HG03064 (cell line): ENCODE measurements around the gene CSNK1G2.
"Not testable (repeated sequence)": the region's sequence is repeated elsewhere in the genome, so short reads cannot be mapped to it uniquely, and the experiment has no call there.

Experiments used
- ATAC-seq: cut with Tn5 transposase; IDR thresholded peaks from one replicate; pipeline ENCODE4 v1.9.1; 2021; ENCODE audit warnings: low read depth; ENCODE audit not compliant: unreplicated experiment

Gene CSNK1G2

DNA sequence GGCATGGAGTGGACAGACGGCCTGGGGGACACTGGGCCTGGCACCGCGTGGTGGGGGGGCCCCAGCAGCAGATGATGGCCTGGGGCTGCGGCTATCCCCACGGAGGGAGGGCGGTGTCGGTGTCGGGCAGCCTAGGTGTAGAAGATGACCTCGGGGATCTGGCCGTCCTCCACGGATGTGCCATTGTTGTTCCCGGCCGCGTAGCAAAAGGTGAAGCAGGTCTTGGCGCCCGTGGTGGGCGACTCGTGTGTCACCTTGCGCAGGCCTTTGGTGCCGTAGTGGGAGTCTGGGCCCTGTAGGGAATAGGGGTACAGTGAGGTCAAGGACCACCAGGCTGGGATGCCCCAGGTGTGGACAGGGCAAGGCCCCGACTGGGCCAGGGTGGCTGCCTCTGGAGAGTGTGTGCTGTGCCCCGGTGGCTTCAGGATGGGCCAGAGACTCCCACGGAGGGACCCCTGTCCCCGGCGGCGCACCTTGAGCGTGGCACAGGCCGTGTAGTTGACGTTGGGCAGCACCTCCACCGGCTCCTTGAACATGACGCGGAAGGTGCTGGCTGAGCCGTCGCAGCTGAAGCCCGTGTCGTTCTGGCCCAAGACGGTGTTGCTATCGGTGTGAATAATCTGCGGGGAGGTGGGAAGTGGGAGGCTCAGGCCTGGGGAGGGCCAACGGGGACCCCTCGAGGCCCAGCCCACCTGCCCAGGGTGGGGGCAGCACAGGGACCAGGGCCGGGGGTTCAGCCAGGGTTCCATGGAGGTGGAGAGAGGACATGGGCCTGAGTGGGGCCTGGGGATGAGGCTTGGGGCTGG lies 45.6 kb downstream of the CSNK1G2 start:
- no peak for ATAC-seq

DNA sequence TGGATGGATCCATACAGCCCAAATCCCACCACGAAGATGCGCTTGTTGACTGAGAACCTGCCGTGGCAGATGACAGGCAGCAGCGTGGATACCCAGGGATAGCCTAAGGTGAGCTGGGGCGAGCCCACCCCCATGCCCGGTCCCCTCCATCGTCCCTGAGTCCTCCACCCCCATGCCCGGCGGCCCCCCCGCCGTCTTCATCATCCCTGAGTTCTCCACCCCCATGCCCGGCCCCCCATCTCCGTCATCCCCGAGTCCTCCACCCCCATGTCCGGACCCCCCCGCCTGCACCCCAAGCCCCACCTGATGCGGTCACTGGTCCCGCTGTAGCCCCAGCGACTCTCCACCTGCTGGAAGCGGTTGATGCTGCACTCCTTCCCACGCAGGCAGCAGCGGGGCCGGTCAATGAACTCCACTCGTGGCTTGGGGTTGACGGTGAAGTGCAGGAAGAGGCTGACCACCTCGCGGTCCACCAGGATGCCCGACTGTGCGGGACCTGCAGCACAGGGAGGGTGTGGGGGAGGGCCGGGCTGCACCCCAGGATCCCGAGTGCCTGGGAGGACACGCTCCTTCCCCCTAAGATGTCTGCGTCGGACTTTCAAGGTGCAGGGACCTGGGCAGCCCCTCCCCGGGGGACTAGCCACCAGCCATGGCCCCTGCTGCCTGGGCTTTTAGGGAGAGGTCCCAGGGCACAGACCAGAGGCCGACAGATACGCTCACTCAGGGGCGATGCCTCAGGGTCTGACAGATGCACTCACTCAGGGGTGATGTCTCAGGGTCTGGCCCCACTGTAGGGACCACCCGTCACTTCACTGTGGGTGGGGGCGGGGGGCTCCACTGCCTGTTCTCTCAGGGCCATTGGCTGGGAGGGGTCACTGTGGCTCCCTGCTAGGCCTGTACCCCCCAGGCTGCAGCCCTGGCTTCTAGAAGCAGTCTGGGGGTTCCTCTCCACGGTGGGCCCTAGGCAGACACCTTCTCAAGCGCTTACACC lies 46.5 kb downstream of the CSNK1G2 start:
- ATAC-seq = no peak

GRCh38 chr19:1988464-1988863 lies 47.5 kb downstream of the CSNK1G2 start:
- ATAC-seq = not testable (repeated sequence)

DNA sequence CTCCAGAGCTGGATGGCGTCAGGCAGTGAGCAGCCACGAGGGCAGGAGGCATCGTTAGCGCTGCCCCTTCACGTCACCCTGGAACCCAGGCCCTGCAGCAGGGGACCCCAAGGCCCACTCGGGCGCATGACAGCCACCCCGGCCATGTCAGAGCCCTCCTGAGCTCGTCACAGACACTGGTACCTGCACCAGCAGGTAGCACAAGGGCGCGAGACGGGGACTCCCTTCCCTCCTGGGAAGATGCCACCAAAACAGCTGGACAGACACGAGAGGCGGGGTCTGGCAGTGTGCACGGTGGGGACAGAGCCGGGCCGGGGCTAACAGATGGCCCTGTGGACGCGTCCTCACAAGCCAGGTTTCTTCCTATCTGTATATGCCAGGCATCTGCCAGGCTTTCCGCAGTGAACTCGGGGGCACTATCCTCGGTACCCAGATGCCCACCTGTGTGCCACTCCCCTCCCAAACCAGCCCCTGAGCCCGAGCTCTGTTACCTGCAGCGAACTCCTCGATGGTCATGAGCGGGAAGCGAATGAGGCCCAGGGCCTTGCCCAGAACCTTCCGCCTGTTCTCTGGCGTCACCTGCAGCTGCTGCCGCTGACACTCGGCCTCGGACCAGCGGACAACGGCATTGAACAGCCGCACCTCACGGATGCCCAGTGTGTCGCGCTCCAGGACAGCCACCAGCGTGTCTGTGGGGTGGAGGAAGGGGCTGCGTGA lies 48.7 kb downstream of the CSNK1G2 start:
- no peak for ATAC-seq

- no peak for ATAC-seq
Measured at GRCh38 chr19:1990230-1991017, 49.5 kb downstream of the CSNK1G2 start.

- no peak for ATAC-seq
Measured at GRCh38 chr19:1991018-1991913, 50.3 kb downstream of the CSNK1G2 start.

GRCh38 chr19:1992759-1993260 lies 51.8 kb downstream of the CSNK1G2 start:
- ATAC-seq = no peak

DNA sequence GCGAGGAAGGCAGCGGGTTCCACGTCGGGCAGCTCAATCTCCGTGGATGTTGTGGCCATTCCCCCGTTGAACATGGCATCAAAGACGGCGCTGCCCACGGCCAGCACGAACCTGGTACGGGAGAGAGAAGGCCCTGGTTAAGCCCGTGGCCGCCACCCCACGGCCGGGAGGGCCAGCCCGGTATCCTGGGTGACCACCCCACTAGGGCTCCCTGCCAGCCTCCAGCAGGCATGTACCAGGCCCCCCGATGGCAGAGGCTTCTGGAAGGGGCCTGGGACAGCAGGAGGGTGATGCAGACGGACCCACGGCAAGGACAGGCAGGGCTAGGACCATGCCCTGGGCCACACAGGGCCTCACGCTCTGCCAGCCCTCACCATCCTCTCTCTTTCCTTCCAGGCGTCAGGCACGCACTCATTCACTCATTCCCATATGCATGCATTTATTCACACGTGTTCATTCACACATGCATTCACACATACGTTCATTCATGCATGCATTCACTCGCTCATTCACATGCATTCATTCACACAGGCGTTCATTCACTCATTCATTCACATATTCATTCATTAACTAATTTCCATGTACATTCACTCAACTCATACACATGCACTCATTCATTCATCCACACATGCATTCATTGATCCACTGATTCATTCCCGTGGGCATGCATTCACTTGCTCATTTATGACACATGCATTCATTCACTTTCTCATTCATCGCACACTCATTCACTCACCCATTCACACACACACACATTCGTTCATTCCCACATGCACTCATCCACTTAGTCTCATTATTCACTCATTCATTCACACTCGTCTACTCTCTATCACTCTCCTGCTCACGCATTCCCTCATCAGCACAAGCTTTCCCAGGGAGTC lies 56.6 kb downstream of the CSNK1G2 start:
- no peak for ATAC-seq

- no peak for ATAC-seq
Measured at GRCh38 chr19:1998712-1999708, 58.0 kb downstream of the CSNK1G2 start.

GRCh38 chr19:1999856-2000515 lies 59.0 kb downstream of the CSNK1G2 start:
- no peak for ATAC-seq

DNA sequence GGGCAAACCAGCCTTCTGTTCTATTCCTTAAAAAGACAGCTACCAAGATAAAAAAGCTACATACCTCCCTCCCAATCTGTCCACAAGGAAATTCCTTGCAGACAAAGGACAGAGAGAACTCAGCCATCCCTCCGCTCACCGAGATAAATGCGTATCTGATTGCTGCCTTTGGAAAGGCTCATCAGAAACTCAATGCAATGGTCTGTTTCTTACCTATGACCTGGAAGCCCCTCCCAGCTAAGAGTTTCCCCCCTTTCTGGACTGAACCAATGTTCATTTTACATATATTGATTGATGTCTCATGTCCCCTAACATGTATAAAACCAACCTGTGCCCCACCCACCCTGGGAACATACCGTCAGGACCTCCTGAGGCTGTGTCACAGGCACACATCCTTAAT lies 62.9 kb downstream of the CSNK1G2 start:
- ATAC-seq = no peak

DNA sequence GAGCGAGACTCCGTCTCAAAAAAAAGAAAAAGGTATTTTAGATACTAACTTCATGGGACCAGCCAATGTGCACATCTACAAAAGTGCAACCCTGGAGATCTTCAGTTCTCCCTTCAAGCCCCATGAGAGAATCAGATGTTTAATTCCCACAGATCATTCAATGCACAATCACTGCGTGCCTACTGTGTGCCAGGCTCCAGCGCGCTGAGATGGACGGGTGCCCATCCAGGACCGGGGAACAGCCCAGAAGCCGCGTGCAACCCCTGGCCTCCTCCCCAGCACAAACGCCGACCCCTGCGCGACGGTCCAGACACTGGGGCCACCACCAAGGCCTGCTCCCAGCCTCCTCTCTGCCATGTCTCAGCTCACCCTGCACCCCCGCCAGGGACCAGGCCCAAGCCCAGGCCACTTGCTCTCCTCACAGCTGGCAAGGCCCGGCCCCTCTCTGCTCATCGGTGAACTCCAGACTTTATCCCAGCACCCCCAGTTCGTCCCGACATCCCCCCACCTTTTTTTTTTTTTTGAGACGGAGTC lies 69.2 kb downstream of the CSNK1G2 start:
- no peak for ATAC-seq

GRCh38 chr19:2011169-2011568 lies 70.2 kb downstream of the CSNK1G2 start:
- no peak for ATAC-seq

DNA sequence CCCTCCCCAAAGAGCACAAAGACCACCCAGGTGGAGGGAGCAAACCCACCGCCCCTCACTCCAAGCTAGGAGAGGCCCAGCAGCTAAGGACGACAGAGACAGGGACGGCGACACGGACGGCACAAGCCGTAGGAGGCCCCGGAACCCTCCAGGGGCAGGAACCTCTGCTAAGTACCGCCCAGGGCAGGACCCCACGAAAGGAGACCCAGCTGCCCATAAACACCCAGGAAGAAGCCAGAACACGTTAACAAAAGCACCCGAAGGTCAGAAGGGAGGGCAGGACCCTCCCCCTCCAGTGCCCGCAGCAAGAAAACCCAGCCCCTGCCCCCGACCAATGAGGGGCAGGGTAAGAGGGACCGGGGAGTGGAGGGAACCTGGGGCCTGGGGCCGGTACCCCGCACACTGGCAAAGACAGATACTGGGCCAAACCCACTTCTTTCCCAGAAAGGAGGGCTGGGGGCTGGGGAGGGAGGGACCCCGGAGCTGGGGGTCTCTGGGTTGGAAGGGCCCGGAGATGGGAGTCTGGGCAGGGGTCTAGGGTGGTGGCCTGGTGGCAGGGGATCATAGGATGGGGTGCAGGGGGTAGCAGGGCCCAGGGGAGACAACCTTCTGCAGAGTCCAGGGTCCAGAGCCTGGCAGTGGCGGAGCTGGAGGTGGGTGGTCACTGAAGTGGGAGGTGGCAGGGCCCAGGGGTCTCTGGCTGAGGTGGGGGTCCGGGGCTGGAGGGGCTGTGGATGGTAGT lies 72.1 kb downstream of the CSNK1G2 start:
- ATAC-seq = no peak

DNA sequence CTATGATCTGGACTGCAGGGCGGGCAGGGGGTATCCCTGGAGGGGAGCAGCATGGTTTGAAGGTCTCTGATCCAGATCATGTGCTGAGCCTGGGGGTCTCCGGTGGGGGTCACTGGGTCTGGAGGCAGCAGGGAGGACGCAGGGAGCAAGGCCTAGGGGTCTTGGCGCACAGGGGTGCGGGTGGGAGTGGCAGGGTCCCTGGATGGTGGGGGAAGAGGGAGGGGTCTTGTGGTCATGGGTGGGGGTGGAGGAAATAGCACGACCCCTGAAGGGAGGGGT lies 72.7 kb downstream of the CSNK1G2 start:
- ATAC-seq = no peak
